MG63 (cell line): ENCODE data around the gene STX1B. TPM values are rescaled to one million over a fixed set of nuclear protein-coding genes. Genes with fewer than 3 reads are reported as not detected.

Experiments used
- DNase-seq: peaks from one replicate; pipeline ENCODE4 v3.0.0-alpha.2; 2020
- H3K27me3 ChIP-seq: fragments of 250-450 bp; sonication (Bioruptor Pico); 2 replicates; pipeline ENCODE4 v1.5.1; 2020; ENCODE audit warnings: mild to moderate bottlenecking, moderate library complexity
- H3K36me3 ChIP-seq: fragments of 250-450 bp; sonication (Bioruptor Pico); 2 replicates; pipeline ENCODE4 v1.5.1; 2020; ENCODE audit warnings: mild to moderate bottlenecking, moderate library complexity
- H3K4me3 ChIP-seq: fragments of 250-450 bp; sonication (Bioruptor Pico); 2 replicates; pipeline ENCODE4 v1.5.1; 2020; ENCODE audit warnings: mild to moderate bottlenecking, moderate library complexity
- H3K9me3 ChIP-seq: fragments of 250-450 bp; sonication (Bioruptor Pico); 2 replicates; pipeline ENCODE4 v1.5.1; 2020; ENCODE audit warnings: mild to moderate bottlenecking, moderate library complexity
- total RNA-seq: library from RNA; depleted of rRNA; stranded (reverse); fragments of >200 nt; shearing (Covaris generic); gene quantifications from 2 replicates; pipeline ENCODE4 v1.2.3, GENCODE V29; 2014; ENCODE audit warnings: low replicate concordance

STX1B gene
- total RNA-seq, 1 experiment from 2014 or later: not detected

- no peak for DNase-seq
- Histone ChIP-seq H3K4me3 (no peak overlapping the region), H3K36me3 (peaks cover 84% of the 10 kb centered on the region), H3K27me3 (no peaks in the 10 kb centered on the region), H3K9me3 (no peaks in the 10 kb centered on the region)
Observed at GRCh38 chr16:30974348-30974747, 36.1 kb downstream of the STX1B start.

GRCh38 chr16:30972872-30973271 lies 37.6 kb downstream of the STX1B start:
- H3K36me3 ChIP-seq: peaks cover 91% of the 10 kb centered on the region
- no peaks in the 10 kb centered on the region for H3K9me3 ChIP-seq
- DNase-seq: no peak

GRCh38 chr16:30971298-30971697 lies 39.1 kb downstream of the STX1B start:
- H3K27me3 ChIP-seq: no peaks in the 10 kb centered on the region
- no peaks in the 10 kb centered on the region for H3K9me3 ChIP-seq
- H3K4me3 ChIP-seq: no peak overlapping the region
- DNase-seq: no peak
- H3K36me3 ChIP-seq: peaks cover 93% of the 10 kb centered on the region

More at GRCh38 chr16:30972872-30973271, 37.6 kb downstream of the STX1B start:
- H3K4me3 ChIP-seq: no peak overlapping the region
- no peaks in the 10 kb centered on the region for H3K27me3 ChIP-seq

GRCh38 chr16:30969246-30969842 lies 41.1 kb downstream of the STX1B start:
- Histone ChIP-seq H3K4me3 (no peak overlapping the region), H3K36me3 (peaks cover 95% of the 10 kb centered on the region), H3K27me3 (no peaks in the 10 kb centered on the region), H3K9me3 (no peaks in the 10 kb centered on the region)
- no peak for DNase-seq

GRCh38 chr16:30967795-30968194 lies 42.6 kb downstream of the STX1B start:
- H3K27me3 ChIP-seq: no peaks in the 10 kb centered on the region
- no peak for DNase-seq
- peaks cover 95% of the 10 kb centered on the region for H3K36me3 ChIP-seq
- no peak overlapping the region for H3K4me3 ChIP-seq
- H3K9me3 ChIP-seq: no peaks in the 10 kb centered on the region

- no peaks in the 10 kb centered on the region for H3K27me3 ChIP-seq
- H3K9me3 ChIP-seq: no peaks in the 10 kb centered on the region
- DNase-seq: no peak
- peaks cover 97% of the 10 kb centered on the region for H3K36me3 ChIP-seq
- no peak overlapping the region for H3K4me3 ChIP-seq
Observed at GRCh38 chr16:30966033-30966619, 44.3 kb downstream of the STX1B start.

GRCh38 chr16:30965436-30965835 lies 45.0 kb downstream of the STX1B start:
- no peak overlapping the region for H3K4me3 ChIP-seq
- peaks cover 95% of the 10 kb centered on the region for H3K36me3 ChIP-seq
- H3K27me3 ChIP-seq: no peaks in the 10 kb centered on the region
- no peak for DNase-seq
- H3K9me3 ChIP-seq: no peaks in the 10 kb centered on the region

GRCh38 chr16:30964574-30965226 lies 45.7 kb downstream of the STX1B start:
- H3K9me3 ChIP-seq: no peaks in the 10 kb centered on the region
- no peaks in the 10 kb centered on the region for H3K27me3 ChIP-seq
- H3K4me3 ChIP-seq: no peak overlapping the region
- DNase-seq: no peak
- H3K36me3 ChIP-seq: peaks cover 95% of the 10 kb centered on the region

- H3K36me3 ChIP-seq: peaks cover 96% of the 10 kb centered on the region
Observed at GRCh38 chr16:30963925-30964511, 46.4 kb downstream of the STX1B start.

GRCh38 chr16:30961384-30961783 lies 49.1 kb downstream of the STX1B start:
- no peaks in the 10 kb centered on the region for H3K27me3 ChIP-seq
- H3K4me3 ChIP-seq: no peak overlapping the region
- H3K36me3 ChIP-seq: peaks cover 75% of the 10 kb centered on the region
- no peak for DNase-seq
- H3K9me3 ChIP-seq: no peaks in the 10 kb centered on the region

More at GRCh38 chr16:30963925-30964511, 46.4 kb downstream of the STX1B start:
- DNase-seq: no peak
- no peaks in the 10 kb centered on the region for H3K27me3 ChIP-seq
- H3K4me3 ChIP-seq: no peak overlapping the region
- no peaks in the 10 kb centered on the region for H3K9me3 ChIP-seq

GRCh38 chr16:30958175-30959079 lies 52.0 kb downstream of the STX1B start:
- no peaks in the 10 kb centered on the region for H3K27me3 ChIP-seq
- H3K4me3 ChIP-seq: peak overlapping the region; percentile 100
- peak; percentile 70 for DNase-seq
- H3K36me3 ChIP-seq: peaks cover 47% of the 10 kb centered on the region
- H3K9me3 ChIP-seq: no peaks in the 10 kb centered on the region

- Histone ChIP-seq H3K4me3 (peak within 1 kb of the TSS; percentile 100), H3K9me3 (no peaks in the 10 kb centered on the region), H3K36me3 (peaks cover 39% of the 10 kb centered on the region), H3K27me3 (no peaks in the 10 kb centered on the region)
- peak; percentile 99 for DNase-seq
Observed at GRCh38 chr16:30957456-30958174, 52.8 kb downstream of the STX1B start, which contains the start of gene SETD1A. TSS of gene SETD1A (plus strand) at chr16:30957754. CDS start at chr16:30958732, 978 bp downstream.

GRCh38 chr16:30956601-30957455 lies 53.6 kb downstream of the STX1B start:
- DNase-seq: peak; percentile 95
- no peaks in the 10 kb centered on the region for H3K27me3 ChIP-seq
- H3K4me3 ChIP-seq: peak overlapping the region; percentile 100
- peaks cover 31% of the 10 kb centered on the region for H3K36me3 ChIP-seq
- H3K9me3 ChIP-seq: no peaks in the 10 kb centered on the region

- H3K36me3 ChIP-seq: peaks cover 15% of the 10 kb centered on the region
- no peaks in the 10 kb centered on the region for H3K9me3 ChIP-seq
- H3K4me3 ChIP-seq: no peak overlapping the region
- H3K27me3 ChIP-seq: no peaks in the 10 kb centered on the region
- no peak for DNase-seq
Observed at GRCh38 chr16:30954993-30955392, 55.4 kb downstream of the STX1B start.

- no peak overlapping the region for H3K4me3 ChIP-seq
- H3K9me3 ChIP-seq: no peaks in the 10 kb centered on the region
- H3K36me3 ChIP-seq: peaks cover 1% of the 10 kb centered on the region
- no peaks in the 10 kb centered on the region for H3K27me3 ChIP-seq
- DNase-seq: peak; percentile 71
Observed at GRCh38 chr16:30953511-30954124, 56.8 kb downstream of the STX1B start.
